ENCODE data around the gene SNRNP200. TPM values are rescaled to one million over a fixed set of nuclear protein-coding genes. Genes with fewer than 3 reads are reported as not detected.

SNRNP200 gene
- 104 and 124 TPM in 2 replicates for total RNA-seq

DNA sequence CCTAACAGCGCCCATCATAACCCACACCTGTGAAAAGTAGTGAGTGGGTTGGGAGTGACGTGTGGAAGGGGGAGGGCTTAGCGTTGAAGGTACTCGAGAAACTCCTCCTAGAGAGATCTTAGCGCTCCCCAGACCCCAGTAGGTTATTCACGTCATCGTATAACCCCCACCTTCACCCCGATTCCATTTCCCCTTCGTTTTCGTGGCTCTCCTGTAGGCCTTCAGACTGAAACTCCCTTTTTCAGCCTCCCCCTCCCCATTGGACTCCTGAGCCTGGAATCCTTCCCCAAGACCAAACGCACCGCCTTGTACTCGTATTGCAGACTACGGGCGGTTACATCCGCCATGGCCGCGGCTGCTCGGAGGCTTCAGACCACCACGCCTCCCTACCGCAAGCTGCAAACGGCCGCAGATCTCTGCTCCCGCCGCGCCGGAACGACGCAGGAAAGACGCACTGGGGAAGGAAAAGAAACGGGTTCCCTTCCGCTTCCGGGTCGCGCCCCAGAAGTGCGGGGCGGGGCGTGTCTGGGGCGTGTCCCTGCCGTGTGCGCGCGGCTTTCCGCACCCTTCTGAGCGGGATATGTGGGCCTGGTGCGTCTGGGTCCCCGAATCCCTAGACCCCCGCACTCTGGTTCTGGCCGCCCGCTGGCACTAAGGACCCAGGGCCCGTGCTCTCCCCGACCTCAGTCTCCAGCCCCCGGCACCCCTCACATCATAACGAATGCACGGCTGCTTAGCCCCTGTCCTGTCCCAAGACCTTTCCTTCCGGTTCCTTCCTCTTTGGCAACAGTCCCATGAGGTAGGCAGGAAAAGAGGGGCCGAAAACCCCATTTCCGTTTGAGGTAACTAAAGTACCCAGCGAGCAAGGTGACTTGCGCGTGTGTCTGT is at the start of gene SNRNP200:
TSS of gene SNRNP200 (minus strand) at position 456 of the 888 bp plus-strand sequence. CDS start at position 347, 109 bp downstream.
- Histone ChIP-seq H3K36me3 (ENCODE audit: control insufficient read depth, insufficient read depth, low read length) (peaks cover 6% of the 10 kb centered on the region), H3K4me3 (ENCODE audit: low read depth, low read length) (peak within 1 kb of the TSS; percentile 73), H3K27me3 (ENCODE audit: control insufficient read depth, insufficient read depth, low read length) (no peaks in the 10 kb centered on the region)
- DNase-seq (ENCODE audit: low read depth), result no peak
- TF ChIP-seq, protein P1, sequence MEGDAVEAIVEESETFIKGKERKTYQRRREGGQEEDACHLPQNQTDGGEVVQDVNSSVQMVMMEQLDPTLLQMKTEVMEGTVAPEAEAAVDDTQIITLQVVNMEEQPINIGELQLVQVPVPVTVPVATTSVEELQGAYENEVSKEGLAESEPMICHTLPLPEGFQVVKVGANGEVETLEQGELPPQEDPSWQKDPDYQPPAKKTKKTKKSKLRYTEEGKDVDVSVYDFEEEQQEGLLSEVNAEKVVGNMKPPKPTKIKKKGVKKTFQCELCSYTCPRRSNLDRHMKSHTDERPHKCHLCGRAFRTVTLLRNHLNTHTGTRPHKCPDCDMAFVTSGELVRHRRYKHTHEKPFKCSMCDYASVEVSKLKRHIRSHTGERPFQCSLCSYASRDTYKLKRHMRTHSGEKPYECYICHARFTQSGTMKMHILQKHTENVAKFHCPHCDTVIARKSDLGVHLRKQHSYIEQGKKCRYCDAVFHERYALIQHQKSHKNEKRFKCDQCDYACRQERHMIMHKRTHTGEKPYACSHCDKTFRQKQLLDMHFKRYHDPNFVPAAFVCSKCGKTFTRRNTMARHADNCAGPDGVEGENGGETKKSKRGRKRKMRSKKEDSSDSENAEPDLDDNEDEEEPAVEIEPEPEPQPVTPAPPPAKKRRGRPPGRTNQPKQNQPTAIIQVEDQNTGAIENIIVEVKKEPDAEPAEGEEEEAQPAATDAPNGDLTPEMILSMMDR (IDR thresholded peaks at IDR 0.05; ENCODE audit: insufficient read depth, low read length, poor library complexity, severe bottlenecking), result no peak

DNA sequence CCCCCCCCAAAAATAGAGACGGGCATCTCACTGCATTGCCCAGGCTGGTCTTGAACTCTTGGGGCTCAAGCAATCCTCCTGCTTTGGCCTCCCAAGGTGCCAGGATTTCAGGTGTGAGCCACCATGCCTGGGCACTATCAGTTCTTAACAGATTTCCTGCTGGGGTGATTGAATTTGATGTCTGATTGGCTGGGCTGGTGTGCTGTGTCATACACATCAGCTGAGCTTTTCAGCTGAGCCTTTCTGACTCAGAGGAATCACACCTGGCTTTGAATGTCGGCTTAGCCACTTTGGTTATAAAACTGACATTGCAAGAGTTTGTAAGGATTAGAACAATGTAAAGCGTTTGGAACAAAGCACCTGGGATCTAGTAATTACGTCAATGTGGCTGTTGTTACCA is 49.1 kb upstream of the SNRNP200 start:
- Histone ChIP-seq H3K27me3 (ENCODE audit: control insufficient read depth, insufficient read depth, low read length) (no peaks in the 10 kb centered on the region), H3K36me3 (ENCODE audit: control insufficient read depth, insufficient read depth, low read length) (no peaks in the 10 kb centered on the region), H3K4me3 (ENCODE audit: low read depth, low read length) (no peak overlapping the region)
- no peak for DNase-seq (ENCODE audit: low read depth)
- TF ChIP-seq, protein P1 (IDR thresholded peaks at IDR 0.05; ENCODE audit: insufficient read depth, low read length, poor library complexity, severe bottlenecking), result no peak

DNA sequence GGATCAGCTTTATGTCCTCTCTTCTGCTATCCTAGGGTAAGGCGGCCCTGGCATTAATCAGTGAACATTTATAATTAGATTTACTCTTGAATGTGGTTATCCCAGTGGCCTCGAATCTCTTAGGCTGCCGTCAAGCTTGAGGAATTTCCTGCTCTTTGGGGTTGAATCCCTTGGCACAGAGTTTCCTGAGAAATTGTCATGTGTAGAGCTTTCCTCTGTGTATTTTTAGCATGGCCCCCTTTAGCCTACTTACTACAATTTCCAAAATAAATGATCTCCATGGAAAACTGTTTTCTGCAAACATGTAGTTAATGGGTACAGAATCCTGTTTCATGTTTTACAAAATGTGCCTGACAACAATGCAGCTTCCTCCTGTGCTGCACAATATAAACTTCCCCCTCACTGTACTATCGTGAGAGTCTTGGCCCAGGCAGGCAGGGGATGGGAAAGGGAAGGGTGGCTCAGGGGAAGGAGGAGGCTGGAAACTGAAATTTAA is 48.3 kb upstream of the SNRNP200 start:
- TF ChIP-seq, protein P1 (IDR thresholded peaks at IDR 0.05; ENCODE audit: insufficient read depth, low read length, poor library complexity, severe bottlenecking), result no peak
- no peaks in the 10 kb centered on the region for H3K36me3 ChIP-seq (ENCODE audit: control insufficient read depth, insufficient read depth, low read length)
- H3K27me3 ChIP-seq (ENCODE audit: control insufficient read depth, insufficient read depth, low read length), result no peaks in the 10 kb centered on the region
- no peak for DNase-seq (ENCODE audit: low read depth)
- H3K4me3 ChIP-seq (ENCODE audit: low read depth, low read length), result no peak overlapping the region

DNA sequence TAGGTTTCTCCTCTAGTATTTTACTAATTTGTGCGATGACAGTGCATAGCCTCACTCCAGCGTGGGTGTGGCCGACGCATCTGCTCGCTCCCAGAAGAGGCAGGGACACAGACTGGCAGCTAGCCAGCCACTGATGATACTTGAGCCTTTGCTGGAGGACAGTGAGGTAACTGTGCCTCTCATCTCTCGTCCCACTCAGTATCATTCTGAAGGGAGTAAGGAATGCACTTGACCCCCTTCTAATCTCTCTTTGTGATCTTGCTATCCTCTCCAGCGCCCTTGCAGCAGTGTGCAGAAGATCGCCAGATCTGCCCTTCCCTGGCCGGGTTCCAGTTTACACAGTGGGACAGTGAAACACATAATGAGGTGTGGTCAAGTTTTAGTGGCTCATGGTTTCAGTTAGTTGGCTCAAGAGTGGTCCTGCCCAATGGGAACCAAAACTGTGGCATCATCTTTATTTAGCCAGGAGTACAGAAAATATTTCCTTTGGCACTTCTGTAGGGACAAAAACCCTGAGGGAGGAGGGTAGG is 47.8 kb upstream of the SNRNP200 start:
- H3K27me3 ChIP-seq (ENCODE audit: control insufficient read depth, insufficient read depth, low read length), result no peaks in the 10 kb centered on the region
- H3K4me3 ChIP-seq (ENCODE audit: low read depth, low read length), result no peak overlapping the region
- TF ChIP-seq, protein P1 (IDR thresholded peaks at IDR 0.05; ENCODE audit: insufficient read depth, low read length, poor library complexity, severe bottlenecking), result no peak
- H3K36me3 ChIP-seq (ENCODE audit: control insufficient read depth, insufficient read depth, low read length), result no peaks in the 10 kb centered on the region
- no peak for DNase-seq (ENCODE audit: low read depth)

DNA sequence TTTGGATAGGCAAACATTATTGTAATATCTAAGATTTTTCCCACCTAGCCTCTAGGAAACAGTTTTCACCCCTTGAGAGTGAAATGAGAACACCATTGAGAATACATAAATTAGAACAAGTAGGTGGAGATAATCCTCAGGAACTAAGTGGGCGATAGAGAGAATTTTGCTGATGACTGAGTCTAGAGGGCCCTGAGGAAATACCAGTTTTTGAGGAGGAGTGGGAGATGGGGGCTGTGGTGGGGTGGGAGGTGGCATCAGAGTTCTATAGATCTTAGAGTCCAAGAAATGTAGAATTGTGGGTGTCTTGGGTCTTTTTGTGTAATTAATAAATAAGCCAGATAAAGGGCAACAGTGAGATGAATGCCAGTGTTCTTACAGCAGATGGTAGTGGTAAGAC is 42.0 kb upstream of the SNRNP200 start:
- DNase-seq (ENCODE audit: low read depth), result no peak
- no peaks in the 10 kb centered on the region for H3K36me3 ChIP-seq (ENCODE audit: control insufficient read depth, insufficient read depth, low read length)
- TF ChIP-seq, protein P1 (IDR thresholded peaks at IDR 0.05; ENCODE audit: insufficient read depth, low read length, poor library complexity, severe bottlenecking), result no peak
- H3K27me3 ChIP-seq (ENCODE audit: control insufficient read depth, insufficient read depth, low read length), result no peaks in the 10 kb centered on the region
- no peak overlapping the region for H3K4me3 ChIP-seq (ENCODE audit: low read depth, low read length)
